Sigmoid colon (tissue), 7 donors: ENCODE data around the gene TBCA. TPM values are rescaled to one million over a fixed set of nuclear protein-coding genes. Genes with fewer than 3 reads are reported as not detected.

Source experiments
- DNase-seq: peaks from one replicate; pipeline ENCODE4 v3.0.0-alpha.2; 2019
- H3K27ac ChIP-seq, 4 donors: fragments of 200-600 bp; sonication (generic); one replicate each; pipeline ENCODE4 v1.5.1; 2016 to 2019; ENCODE audit warnings: mild to moderate bottlenecking in 1 of 4
- H3K27me3 ChIP-seq, 3 donors: fragments of 200-600 bp; sonication (generic); one replicate each; pipeline ENCODE4 v1.5.1; 2019; ENCODE audit warnings: mild to moderate bottlenecking in 1 of 3
- H3K36me3 ChIP-seq, 4 donors: fragments of 200-600 bp; sonication (generic); one replicate each; pipeline ENCODE4 v1.5.1; 2016 to 2019
- H3K4me1 ChIP-seq, 4 donors: fragments of 200-600 bp; sonication (generic); one replicate each; pipeline ENCODE4 v1.5.1; 2017 to 2019
- H3K4me3 ChIP-seq, 4 donors: fragments of 200-600 bp; sonication (generic); one replicate each; pipeline ENCODE4 v1.5.1; 2017 to 2019; ENCODE audit warnings: mild to moderate bottlenecking in 2 of 4, moderate library complexity in 1 of 4
- H3K9me3 ChIP-seq, 4 donors: fragments of 200-600 bp in 3 of 4; sonication (generic) in 3 of 4; one replicate each; pipeline versions ENCODE4 v1.5.1 to v1.6.1; 2013 to 2019
- EP300 ChIP-seq, 4 donors: sonication (generic); formaldehyde crosslinking; IDR thresholded peaks; one replicate each; pipeline ENCODE4 v1.6.1; 2017; ENCODE audit warnings: antibody characterized with exemption in 4 of 4
- POLR2A ChIP-seq, 2 donors: fragments of 450-650 bp; IDR thresholded peaks; one replicate each; pipeline ENCODE4 v1.6.1; 2016; ENCODE audit warnings: antibody characterized with exemption in 2 of 2, mild to moderate bottlenecking in 2 of 2, moderate library complexity in 2 of 2
- POLR2AphosphoS5 ChIP-seq, 4 donors: sonication (generic); formaldehyde crosslinking; IDR thresholded peaks; one replicate each; pipeline ENCODE4 v1.6.1; 2017; ENCODE audit warnings: antibody characterized with exemption in 4 of 4
- WGBS, 2 donors: extraction: QIAGEN DNeasy Blood & Tissue Kit; methylation state at CpG; one replicate each; pipeline ENCODE4 v1.1.7; 2013; 5-methylcytosine and 5-hydroxymethylcytosine counted together
- intact Hi-C: fragments of 100-400 bp; cut with DNase I; formaldehyde crosslinking; loops from one replicate; pipeline ENCODE4 v1.15.1; 2023
- polyA plus RNA-seq, 3 donors: library from polyadenylated mRNA; stranded (reverse); fragments of 200-250 nt; gene quantifications; one replicate each; pipeline ENCODE4 v1.2.3, GENCODE V29; 2013
- total RNA-seq, 4 donors: library from RNA; depleted of rRNA; stranded (reverse); fragments of >200 nt; gene quantifications; one replicate each; pipeline ENCODE4 v1.1.0, GENCODE V29; 2016
- TF ChIP-seq, protein P1 (sequence below), 4 experiments: fragments of 450-650 bp in 3 of 4; fragments of 200-600 bp in 1 of 4; IDR thresholded peaks; one replicate each; pipeline ENCODE4 v1.5.1; 2016 to 2019; ENCODE audit warnings: antibody characterized with exemption in 4 of 4, mild to moderate bottlenecking in 3 of 4, moderate library complexity in 2 of 4
- donor health status: healthy with polysubstance abuse.
- donor health status: Bipolar disorder and iron deficiency.
- donor health status: healthy.

TBCA gene
- total and polyA plus RNA-seq, 7 donors = 174 to 240 (median 222) TPM

DNA sequence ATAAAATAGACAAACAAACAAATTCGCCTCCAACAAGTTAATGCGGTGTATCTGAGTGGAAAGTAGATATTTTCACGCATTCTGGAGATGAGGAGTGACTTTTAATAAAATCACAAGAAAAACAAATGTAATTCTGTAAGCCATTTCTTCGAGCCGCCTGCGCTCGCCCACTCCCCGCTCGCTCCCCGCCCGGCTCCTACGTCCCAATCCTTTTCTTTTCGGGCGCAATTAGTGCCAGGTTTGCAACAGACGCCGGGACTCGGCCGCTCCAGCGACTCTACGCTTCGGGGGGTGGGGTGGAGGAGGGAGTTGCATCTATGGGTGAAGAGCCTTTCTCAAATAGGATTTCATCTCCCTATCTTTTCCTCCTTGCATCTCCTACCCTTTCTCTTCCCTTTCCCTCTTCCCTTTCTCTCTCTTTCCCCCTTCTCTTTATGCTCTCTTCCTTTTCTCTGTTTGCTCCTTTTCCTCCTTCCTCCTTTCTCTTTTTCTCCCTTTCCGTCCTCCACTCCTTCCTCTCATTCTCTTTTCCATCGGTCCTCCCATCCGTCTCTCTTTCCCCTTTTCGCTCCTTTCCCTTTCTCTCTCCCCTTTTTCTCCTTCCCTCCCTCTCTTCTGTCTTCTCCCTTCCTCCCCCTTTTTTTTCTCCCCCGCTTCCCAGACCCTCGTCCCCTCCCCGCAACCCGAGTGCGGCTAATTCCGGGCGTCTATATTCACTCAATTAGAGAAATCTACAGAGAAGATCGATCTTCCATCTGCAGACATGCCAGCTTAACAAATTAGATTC is 131.6 kb downstream of the TBCA start:
- peaks cover 0 to 2% (median 0%) of the 10 kb centered on the region in 4 donors for H3K9me3 ChIP-seq
- no peak for DNase-seq
- peaks cover 57 to 72% (median 66%) of the 10 kb centered on the region in 3 donors for H3K27me3 ChIP-seq
- H3K4me1 ChIP-seq = peaks cover 0 to 34% (median 31%) of the 10 kb centered on the region in 4 donors
- H3K4me3 ChIP-seq = no peak overlapping the region
- no peak overlapping the region for H3K27ac ChIP-seq
- TF ChIP-seq EP300 (IDR thresholded peaks at IDR 0.05) (no peak), POLR2AphosphoS5 (IDR thresholded peaks at IDR 0.05) (peak in 1 of 4 donors; percentile 1)
- no peaks in the 10 kb centered on the region for H3K36me3 ChIP-seq
- intact Hi-C loops = loop anchor here (5.0 to 10.0 kb wide), 4 partner anchors 133 to 360 kb away; partner anchors contain the start of gene TBCA
- 11 to 16% methylated on average over 33 of the region's 33 CpGs for WGBS, 2 donors

- intact Hi-C loops = loop anchor here (5.0 to 10.0 kb wide), 3 partner anchors 133 to 361 kb away; partner anchors contain the start of gene TBCA
- DNase-seq = no peak
- Histone ChIP-seq H3K9me3 (peaks cover 0 to 2% (median 0%) of the 10 kb centered on the region in 4 donors), H3K4me1 (peaks cover 0 to 38% (median 35%) of the 10 kb centered on the region in 4 donors), H3K27me3 (peaks cover 64 to 79% (median 74%) of the 10 kb centered on the region in 3 donors), H3K36me3 (no peaks in the 10 kb centered on the region), H3K27ac (no peak overlapping the region), H3K4me3 (no peak overlapping the region)
- TF ChIP-seq, protein P1, sequence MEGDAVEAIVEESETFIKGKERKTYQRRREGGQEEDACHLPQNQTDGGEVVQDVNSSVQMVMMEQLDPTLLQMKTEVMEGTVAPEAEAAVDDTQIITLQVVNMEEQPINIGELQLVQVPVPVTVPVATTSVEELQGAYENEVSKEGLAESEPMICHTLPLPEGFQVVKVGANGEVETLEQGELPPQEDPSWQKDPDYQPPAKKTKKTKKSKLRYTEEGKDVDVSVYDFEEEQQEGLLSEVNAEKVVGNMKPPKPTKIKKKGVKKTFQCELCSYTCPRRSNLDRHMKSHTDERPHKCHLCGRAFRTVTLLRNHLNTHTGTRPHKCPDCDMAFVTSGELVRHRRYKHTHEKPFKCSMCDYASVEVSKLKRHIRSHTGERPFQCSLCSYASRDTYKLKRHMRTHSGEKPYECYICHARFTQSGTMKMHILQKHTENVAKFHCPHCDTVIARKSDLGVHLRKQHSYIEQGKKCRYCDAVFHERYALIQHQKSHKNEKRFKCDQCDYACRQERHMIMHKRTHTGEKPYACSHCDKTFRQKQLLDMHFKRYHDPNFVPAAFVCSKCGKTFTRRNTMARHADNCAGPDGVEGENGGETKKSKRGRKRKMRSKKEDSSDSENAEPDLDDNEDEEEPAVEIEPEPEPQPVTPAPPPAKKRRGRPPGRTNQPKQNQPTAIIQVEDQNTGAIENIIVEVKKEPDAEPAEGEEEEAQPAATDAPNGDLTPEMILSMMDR (IDR thresholded peaks at IDR 0.05) = no peak
- peak in 3 of 4 donors; percentile 3 to 38 (median 12) for TF ChIP-seq POLR2AphosphoS5 (IDR thresholded peaks at IDR 0.05)
- 7 to 10% methylated on average over 28 of the region's 28 CpGs for WGBS, 2 donors
These were observed 132.3 kb downstream of the TBCA start for GRCh38 chr5:77643654-77644370.

DNA sequence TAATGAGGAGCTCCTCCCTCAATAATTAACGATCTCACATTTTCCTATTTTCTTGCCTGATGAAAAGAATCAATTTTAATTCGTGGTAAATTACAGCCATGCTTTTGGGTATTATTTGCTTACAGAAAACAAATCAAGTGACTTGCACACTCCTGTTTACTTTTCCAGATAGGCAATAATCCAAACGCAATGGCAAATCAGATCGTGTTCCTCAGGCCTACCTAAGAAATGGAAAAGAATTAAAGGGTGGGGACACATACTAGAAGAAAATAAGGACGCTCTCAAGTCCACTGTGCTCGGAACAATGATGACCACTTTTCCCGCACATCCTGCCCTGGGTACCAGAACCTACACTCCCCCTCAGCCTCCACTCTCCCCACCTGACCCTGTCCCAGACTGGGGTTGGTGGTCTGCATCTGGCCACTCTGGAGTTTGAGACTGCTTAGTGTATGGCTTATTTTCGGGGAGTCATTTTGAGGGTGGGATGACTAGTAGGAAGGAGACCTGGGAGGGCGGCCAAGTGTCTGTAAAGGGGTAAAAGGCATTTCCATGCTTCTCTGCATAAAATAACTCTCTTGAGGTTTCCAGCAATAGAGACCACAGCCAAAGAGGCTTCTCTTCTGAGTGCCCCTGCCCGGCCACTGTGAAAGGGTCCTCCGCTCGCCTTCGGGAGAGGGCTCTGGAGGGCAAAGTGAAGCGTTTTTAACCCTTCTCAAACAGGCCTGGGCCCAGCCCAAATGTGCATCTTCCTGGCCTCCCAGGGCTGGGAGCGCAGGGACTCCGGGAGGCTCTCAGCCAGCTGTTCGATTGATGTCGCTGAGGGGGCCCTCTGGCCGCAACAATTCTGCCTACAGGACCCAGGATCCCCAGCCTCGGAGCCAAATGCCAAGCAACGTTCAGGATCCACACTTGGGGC is 133.1 kb downstream of the TBCA start:
- Histone ChIP-seq H3K4me1 (peaks cover 0 to 43% (median 42%) of the 10 kb centered on the region in 4 donors), H3K27ac (no peak overlapping the region), H3K9me3 (peaks cover 0 to 2% (median 0%) of the 10 kb centered on the region in 4 donors), H3K36me3 (no peaks in the 10 kb centered on the region), H3K27me3 (peaks cover 72 to 86% (median 82%) of the 10 kb centered on the region in 3 donors), H3K4me3 (no peak overlapping the region)
- intact Hi-C loops = loop anchor here (5.0 to 10.0 kb wide), 3 partner anchors 134 to 362 kb away; partner anchors contain the start of gene TBCA
- 8 to 16% methylated on average over 21 of the region's 21 CpGs for WGBS, 2 donors
- DNase-seq = no peak
- TF ChIP-seq POLR2AphosphoS5 (IDR thresholded peaks at IDR 0.05) (no peak), POLR2A (IDR thresholded peaks at IDR 0.05) (no peak), EP300 (IDR thresholded peaks at IDR 0.05) (no peak)
- TF ChIP-seq, protein P1 (IDR thresholded peaks at IDR 0.05) = no peak

DNA sequence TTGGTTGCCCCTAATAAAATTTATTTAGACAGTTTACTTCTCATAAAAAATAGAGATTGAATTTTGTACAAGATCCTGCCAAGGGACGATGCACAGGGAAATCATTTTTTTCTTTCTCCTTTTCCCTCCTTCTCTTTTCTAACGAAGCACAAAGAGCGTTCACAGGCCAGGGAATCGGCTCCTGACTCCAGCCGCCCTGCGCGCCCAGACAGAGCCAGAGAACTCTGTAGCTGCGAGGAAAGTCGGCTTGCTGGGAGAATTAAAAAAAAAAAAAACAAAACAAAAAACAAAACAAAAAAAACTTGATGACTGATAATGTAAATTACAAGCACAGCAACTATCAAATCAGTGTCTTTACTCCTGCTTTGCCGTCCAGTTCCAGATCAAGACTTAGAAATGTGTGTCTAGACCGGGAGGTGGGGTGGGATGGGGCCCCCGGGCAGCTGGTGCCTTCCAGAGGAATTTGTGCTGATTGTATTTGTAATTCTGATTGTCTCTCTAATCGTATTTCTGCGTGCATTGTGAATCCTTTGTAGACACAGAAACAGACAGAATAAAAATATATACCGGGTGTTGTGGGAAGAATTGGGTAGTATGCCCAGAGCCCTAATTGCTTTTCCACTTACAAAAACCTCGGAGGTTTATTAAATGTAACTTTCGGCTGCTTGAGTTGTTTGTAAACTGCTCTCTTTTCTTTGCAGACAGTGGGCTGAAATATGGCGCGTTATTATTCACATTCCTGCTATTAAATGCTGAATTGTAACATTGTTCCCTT is 134.0 kb downstream of the TBCA start:
- DNase-seq = no peak
- H3K27ac ChIP-seq = no peak overlapping the region
- 15 to 21% methylated on average over 19 of the region's 19 CpGs for WGBS, 2 donors
- TF ChIP-seq POLR2AphosphoS5 (IDR thresholded peaks at IDR 0.05) (no peak), POLR2A (IDR thresholded peaks at IDR 0.05) (no peak), EP300 (IDR thresholded peaks at IDR 0.05) (no peak)
- TF ChIP-seq, protein P1 (IDR thresholded peaks at IDR 0.05) = no peak
- H3K9me3 ChIP-seq = peaks cover 0 to 2% (median 0%) of the 10 kb centered on the region in 4 donors
- peaks cover 0 to 50% (median 48%) of the 10 kb centered on the region in 4 donors for H3K4me1 ChIP-seq
- no peak overlapping the region for H3K4me3 ChIP-seq
- H3K36me3 ChIP-seq = no peaks in the 10 kb centered on the region
- peaks cover 80 to 94% (median 90%) of the 10 kb centered on the region in 3 donors for H3K27me3 ChIP-seq
- intact Hi-C loops = loop anchor here (5.0 to 10.0 kb wide), 3 partner anchors 135 to 363 kb away; partner anchors contain the start of gene TBCA
